B cell (primary cell): ENCODE results near the gene ANXA8.
"Not testable (repeated sequence)": the region's sequence is repeated elsewhere in the genome, so short reads cannot be mapped to it uniquely, and the experiment has no call there.

Experiments used
- CTCF ChIP-seq: fragments of 200-600 bp; IDR thresholded peaks from one replicate; pipeline ENCODE4 v1.8.0; 2022; ENCODE audit warnings: antibody characterized with exemption, mild to moderate bottlenecking
- EZH2 ChIP-seq: IDR thresholded peaks from 2 replicates; pipeline ENCODE4 v1.6.1; 2012; ENCODE audit warnings: borderline replicate concordance, low read depth, mild to moderate bottlenecking, moderate library complexity, low read length; ENCODE audit not compliant: insufficient read depth, poor library complexity, severe bottlenecking

- TF ChIP-seq CTCF, EZH2: not testable (repeated sequence)
Observed at GRCh38 chr10:47485943-47486342, 2.0 kb upstream of the ANXA8 start.
